Aorta (tissue), 5 donors: ENCODE results near the gene PPP1R27. TPM values are rescaled to one million over a fixed set of nuclear protein-coding genes. Genes with fewer than 3 reads are reported as not detected.

Experiments used
- ATAC-seq: fragments of 200-7000 bp; cut with Tn5 transposase; one replicate; pipeline ENCODE4 v1.9.1; 2022; ENCODE audit warnings: moderate library complexity; ENCODE audit not compliant: low FRiP score
- DNase-seq, 2 donors: peaks; one replicate each; pipeline ENCODE4 v3.0.0-alpha.2; 2020
- H3K27ac ChIP-seq, 2 donors: one replicate each; pipeline ENCODE4 v1.5.1; 2013; ENCODE audit warnings: low read length in 2 of 2, mild to moderate bottlenecking in 2 of 2, moderate library complexity in 2 of 2, control low read depth in 1 of 2, inconsistent platforms in 1 of 2, low read depth in 1 of 2
- H3K27me3 ChIP-seq, 2 donors: one replicate each; pipeline ENCODE4 v1.6.1; 2013; ENCODE audit warnings: control low read depth in 1 of 2, low read length in 1 of 2, mild to moderate bottlenecking in 1 of 2, moderate library complexity in 1 of 2; ENCODE audit not compliant: insufficient read depth in 2 of 2, control insufficient read depth in 1 of 2
- H3K36me3 ChIP-seq, 2 donors: one replicate each; pipeline ENCODE4 v1.6.1; 2013; ENCODE audit warnings: control low read depth in 1 of 2, low read length in 1 of 2, mild to moderate bottlenecking in 1 of 2; ENCODE audit not compliant: insufficient read depth in 2 of 2, control insufficient read depth in 1 of 2
- H3K4me1 ChIP-seq, 2 donors: one replicate each; pipeline ENCODE4 v1.6.1; 2013; ENCODE audit warnings: low read length in 2 of 2, control low read depth in 1 of 2, mild to moderate bottlenecking in 1 of 2, moderate library complexity in 1 of 2; ENCODE audit not compliant: insufficient read depth in 2 of 2, control insufficient read depth in 1 of 2
- H3K4me3 ChIP-seq, 2 donors: one replicate each; pipeline ENCODE4 v1.5.1; 2013; ENCODE audit warnings: low read length in 2 of 2, control low read depth in 1 of 2, mild to moderate bottlenecking in 1 of 2
- H3K9me3 ChIP-seq: one replicate; pipeline ENCODE4 v1.6.1; 2013; ENCODE audit warnings: mild to moderate bottlenecking, low read length; ENCODE audit not compliant: control insufficient read depth
- WGBS, 2 donors: extraction: QIAGEN DNeasy Blood & Tissue Kit; methylation state at CpG; one replicate each; pipeline ENCODE4 v1.1.7; 2013; 5-methylcytosine and 5-hydroxymethylcytosine counted together
- intact Hi-C, 2 donors: fragments of 100-400 bp; cut with DNase I; formaldehyde crosslinking; loops; one replicate each; pipeline versions ENCODE4 v1.14.2 to v1.15.0; 2022
- polyA plus RNA-seq, 2 donors: library from polyadenylated mRNA; stranded (reverse); fragments of 200-250 nt; gene quantifications; one replicate each; pipeline ENCODE4 v1.2.3, GENCODE V29; 2013
- total RNA-seq, 2 donors: library from RNA; stranded (reverse); fragmentation: NEBNext Ultra II Directional; extraction: Animal tissue kit (Norgen Biotek cat#: 25700); gene quantifications; one replicate each; pipeline ENCODE4 v1.2.1, GENCODE V29; 2021
- donor health status: healthy with polysubstance abuse.
- donor health status: Bipolar disorder and iron deficiency.
- donor health status: DM: no; HTN: no; CAD: no.
- donor health status: DM: no; HTN: no; CAD: no.
- donor health status: DM: yes; HTN: yes; CAD: no.

PPP1R27 gene
- total and polyA plus RNA-seq, 4 donors = 0.41 TPM; not detected in 3

- no peak for ATAC-seq
- H3K4me3 ChIP-seq = no peak overlapping the region
- no peak for DNase-seq
- H3K4me1 ChIP-seq = peaks cover 2 to 3% of the 10 kb centered on the region in 2 donors
- H3K36me3 ChIP-seq = peaks cover 0 to 3% of the 10 kb centered on the region in 2 donors
- no peaks in the 10 kb centered on the region for H3K9me3 ChIP-seq
- 72 to 74% methylated on average over 9 of the region's 9 CpGs for WGBS, 2 donors
- H3K27ac ChIP-seq = no peak overlapping the region
- H3K27me3 ChIP-seq = peaks cover 0 to 16% of the 10 kb centered on the region in 2 donors
- intact Hi-C loops = loop anchor here in 1 of 2 donors (5.0 kb wide), 1 partner anchor 42 kb away; no protein-coding TSS in a partner anchor
Measured at GRCh38 chr17:81863833-81864768, 29.3 kb upstream of the PPP1R27 start.

GRCh38 chr17:81863123-81863675 is 28.3 kb upstream of the PPP1R27 start:
- WGBS, 2 donors = 75 to 78% methylated on average over 6 of the region's 6 CpGs
- intact Hi-C loops = loop anchor here in 1 of 2 donors (5.0 kb wide), 1 partner anchor 41 kb away; no protein-coding TSS in a partner anchor

GRCh38 chr17:81860756-81861568 is 26.1 kb upstream of the PPP1R27 start:
- peaks cover 0 to 2% of the 10 kb centered on the region in 2 donors for H3K27me3 ChIP-seq
- H3K27ac ChIP-seq = peak overlapping the region; percentile 46 to 80
- DNase-seq (peak; percentile 99 to 100), ATAC-seq (peak; percentile 99)
- intact Hi-C loops = loop anchor here in 1 of 2 donors (5.0 kb wide), 1 partner anchor 39 kb away; no protein-coding TSS in a partner anchor
- peaks cover 3 to 4% of the 10 kb centered on the region in 2 donors for H3K4me1 ChIP-seq
- peak overlapping the region; percentile 53 to 63 for H3K4me3 ChIP-seq
- no peaks in the 10 kb centered on the region for H3K9me3 ChIP-seq
- 0% methylated on average over 69 to 74 of the region's 74 CpGs for WGBS, 2 donors
- H3K36me3 ChIP-seq = peaks cover 0 to 1% of the 10 kb centered on the region in 2 donors

More at GRCh38 chr17:81863123-81863675, 28.3 kb upstream of the PPP1R27 start:
- Histone ChIP-seq H3K4me1 (peaks cover 3 to 4% of the 10 kb centered on the region in 2 donors), H3K9me3 (no peaks in the 10 kb centered on the region), H3K36me3 (peaks cover 0 to 3% of the 10 kb centered on the region in 2 donors), H3K27me3 (peaks cover 0 to 13% of the 10 kb centered on the region in 2 donors), H3K4me3 (no peak overlapping the region), H3K27ac (no peak overlapping the region)
- ATAC-seq (no peak), DNase-seq (no peak)

DNA sequence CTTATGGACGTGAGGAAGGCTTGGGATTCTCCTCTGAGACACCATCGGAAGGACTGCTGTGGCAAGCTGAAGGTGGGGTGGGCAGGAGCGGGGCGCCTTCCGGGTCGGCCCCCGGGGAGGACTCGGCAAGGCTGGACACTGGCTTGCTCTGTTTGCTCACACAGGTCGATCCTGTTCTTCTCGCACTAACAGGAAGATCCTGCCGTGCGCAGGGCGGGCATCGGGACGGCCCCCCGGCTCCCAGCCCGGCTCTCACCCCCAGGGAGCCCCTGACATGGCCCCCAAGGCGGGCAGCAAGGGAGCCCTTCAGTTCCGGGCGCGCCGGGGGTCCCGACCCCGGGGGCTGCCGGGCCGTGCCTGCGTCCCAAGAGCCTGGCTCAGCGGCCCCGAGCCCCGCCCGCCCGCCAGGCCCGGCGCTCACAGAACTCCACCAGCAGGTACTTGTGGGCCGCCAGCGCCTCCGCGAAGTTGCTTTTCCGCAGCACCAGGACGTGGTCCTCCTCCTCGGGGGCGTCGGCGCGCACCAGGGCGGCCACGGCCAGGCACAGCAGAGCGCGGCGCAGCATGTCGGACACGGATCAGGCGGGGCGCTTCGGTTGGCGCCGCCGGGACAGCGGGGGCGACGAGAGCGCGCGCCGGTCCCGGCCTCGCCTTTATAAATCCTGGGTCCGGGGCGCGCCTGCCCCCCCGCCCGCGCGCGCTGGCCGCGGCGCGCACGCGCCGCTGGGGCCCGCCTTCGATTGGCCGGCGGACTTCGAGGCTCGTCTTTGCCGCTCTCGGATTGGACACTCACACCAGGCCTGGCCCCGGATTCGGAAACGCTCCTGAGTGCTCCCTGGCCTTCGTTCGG is 25.3 kb upstream of the PPP1R27 start, which contains the start of gene P4HB:
TSS of gene P4HB (minus strand) at position 630 of the 850 bp plus-strand sequence. CDS start at position 566, 64 bp downstream.
- Histone ChIP-seq H3K4me3 (peak within 1 kb of the TSS; percentile 93 to 99), H3K27me3 (peaks cover 0 to 2% of the 10 kb centered on the region in 2 donors), H3K27ac (peak within 1 kb of the TSS; percentile 46 to 80), H3K4me1 (peaks cover 3 to 4% of the 10 kb centered on the region in 2 donors), H3K36me3 (peaks cover 0 to 1% of the 10 kb centered on the region in 2 donors), H3K9me3 (no peaks in the 10 kb centered on the region)
- intact Hi-C loops = loop anchor here in 1 of 2 donors (5.0 kb wide), 1 partner anchor 38 kb away; no protein-coding TSS in a partner anchor
- ATAC-seq (no peak), DNase-seq (peak in 1 of 2 donors; percentile 99)
- WGBS, 2 donors = 0 to 1% methylated on average over 93 to 95 of the region's 95 CpGs

GRCh38 chr17:81858967-81859905 is 24.4 kb upstream of the PPP1R27 start:
- ATAC-seq (no peak), DNase-seq (no peak)
- Histone ChIP-seq H3K27me3 (peaks cover 0 to 2% of the 10 kb centered on the region in 2 donors), H3K36me3 (peaks cover 0 to 1% of the 10 kb centered on the region in 2 donors), H3K4me3 (peak overlapping the region; percentile 93 to 99), H3K4me1 (peaks cover 3 to 4% of the 10 kb centered on the region in 2 donors), H3K27ac (no peak overlapping the region), H3K9me3 (no peaks in the 10 kb centered on the region)
- WGBS, 2 donors = 47 to 48% methylated on average over 23 of the region's 23 CpGs
- intact Hi-C loops = no loop called here

GRCh38 chr17:81858170-81858966 is 23.5 kb upstream of the PPP1R27 start:
- ATAC-seq = no peak
- intact Hi-C loops = no loop called here
- Histone ChIP-seq H3K27me3 (peaks cover 0 to 2% of the 10 kb centered on the region in 2 donors), H3K36me3 (peaks cover 0 to 3% of the 10 kb centered on the region in 2 donors), H3K27ac (no peak overlapping the region), H3K4me3 (no peak overlapping the region), H3K4me1 (peaks cover 3 to 4% of the 10 kb centered on the region in 2 donors), H3K9me3 (no peaks in the 10 kb centered on the region)
- WGBS, 2 donors = 83 to 85% methylated on average over 30 of the region's 30 CpGs
- no peak for DNase-seq
